ENCODE results near the gene ALG1. TPM values are rescaled to one million over a fixed set of nuclear protein-coding genes. Genes with fewer than 3 reads are reported as not detected.
"Not testable (repeated sequence)": the region's sequence is repeated elsewhere in the genome, so short reads cannot be mapped to it uniquely, and the experiment has no call there.

ALG1 gene
- total RNA-seq, 2 experiments from 2014 or later: 8.6 to 8.9 TPM

DNA sequence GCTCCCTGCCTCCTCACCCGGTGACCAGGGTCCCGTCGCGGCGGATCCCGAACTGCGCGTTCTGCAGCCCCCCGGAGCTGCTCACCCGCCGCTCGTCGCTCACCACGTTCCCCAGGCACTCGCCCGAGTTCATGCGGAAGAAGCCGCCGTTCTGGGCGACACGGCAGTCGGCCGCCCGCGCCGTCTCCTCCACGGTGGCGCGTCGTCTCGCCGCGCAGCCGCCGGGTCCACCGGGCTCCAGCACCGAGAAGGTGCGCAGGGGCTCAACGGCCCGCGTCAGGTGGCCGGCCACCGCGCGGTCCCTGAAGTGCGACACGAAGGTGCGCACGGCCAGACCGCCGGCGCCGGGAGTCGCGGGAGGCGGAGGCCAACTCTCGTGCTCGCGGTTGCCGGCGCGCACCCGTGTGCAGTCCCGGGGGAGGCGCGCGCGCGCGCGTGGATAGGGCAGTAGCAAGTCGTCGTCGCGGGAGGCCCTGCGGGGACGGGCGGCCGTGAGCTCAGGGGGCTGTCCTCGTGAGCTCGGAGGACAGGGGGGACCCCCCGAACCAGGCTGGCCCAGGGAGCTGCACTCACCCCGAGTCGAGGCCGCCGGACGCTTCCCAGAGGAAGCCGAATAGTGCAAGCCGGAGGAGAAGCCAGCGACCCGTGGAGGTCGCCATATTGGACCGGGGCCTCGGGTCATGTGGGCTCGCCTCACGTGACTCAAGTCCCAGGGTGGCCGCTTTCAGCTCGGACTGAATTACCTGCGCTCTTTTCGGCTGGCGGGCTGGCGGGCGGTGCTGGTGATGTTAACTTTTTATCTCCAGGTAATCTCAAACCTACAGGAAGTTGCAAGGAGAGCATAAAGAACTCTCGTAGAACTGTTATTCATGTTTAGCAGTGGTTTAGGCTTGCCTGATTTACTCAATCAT is 38.1 kb upstream of the ALG1 start, which contains the start of gene NAGPA:
Gene NAGPA, minus strand, starts transcription at position 680 of the 911 bp plus-strand sequence. Its CDS starts 21 bp downstream, at position 659.
- Mint-ChIP-seq H3K36me3 (ENCODE audit: low read depth) (no peaks in the 10 kb centered on the region), H3K27me3 (ENCODE audit: low read depth) (no peaks in the 10 kb centered on the region), H3K4me1 (ENCODE audit: low read depth) (peaks cover 16% of the 10 kb centered on the region), H3K4me3 (peak within 1 kb of the TSS; percentile 84), H3K27ac (peak within 1 kb of the TSS; percentile 61), H3K9me3 (no peaks in the 10 kb centered on the region)
- CTCF ChIA-PET: interaction anchor here (0.9 to 1.1 kb wide), 2 partner anchors 25 to 51 kb away, joined by 3 to 4 read pairs; no protein-coding TSS in a partner anchor
- DNase-seq: peak; percentile 92
- intact Hi-C loops (cut with micrococcal nuclease): loop anchor here (1.0 to 5.0 kb wide), 3 partner anchors 39 to 186 kb away; partner anchors contain the start of genes ALG1, GLYR1 and UBN1

DNA sequence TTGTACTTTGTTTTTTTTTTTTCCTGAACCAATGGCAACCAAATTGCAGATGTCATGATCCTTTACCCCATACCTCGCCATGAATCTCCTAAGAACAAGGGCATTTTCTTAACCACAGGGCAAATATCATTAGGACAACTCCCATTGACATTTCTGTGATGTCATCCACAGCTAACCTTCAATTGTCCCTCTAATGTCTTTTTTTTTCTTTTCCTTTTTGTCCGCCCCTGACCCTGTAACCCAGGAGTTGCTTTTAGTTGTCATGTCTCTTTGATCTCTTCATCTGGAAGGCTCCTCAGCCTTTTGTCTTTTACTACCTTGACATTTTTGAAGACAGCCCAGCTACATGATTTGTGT is 37.5 kb upstream of the ALG1 start:
- H3K4me1 Mint-ChIP-seq (ENCODE audit: low read depth): peaks cover 16% of the 10 kb centered on the region
- peak overlapping the region; percentile 84 for H3K4me3 Mint-ChIP-seq
- DNase-seq: no peak
- no peaks in the 10 kb centered on the region for H3K9me3 Mint-ChIP-seq
- H3K27ac Mint-ChIP-seq: peak overlapping the region; percentile 61
- CTCF ChIA-PET: interaction anchor here (0.9 to 1.1 kb wide), 2 partner anchors 24 to 50 kb away, joined by 3 to 4 read pairs; no protein-coding TSS in a partner anchor
- H3K36me3 Mint-ChIP-seq (ENCODE audit: low read depth): no peaks in the 10 kb centered on the region
- intact Hi-C loops (cut with micrococcal nuclease): loop anchor here (5.0 kb wide), 2 partner anchors 38 to 187 kb away; partner anchors contain the start of genes ALG1, GLYR1 and UBN1
- no peaks in the 10 kb centered on the region for H3K27me3 Mint-ChIP-seq (ENCODE audit: low read depth)

DNA sequence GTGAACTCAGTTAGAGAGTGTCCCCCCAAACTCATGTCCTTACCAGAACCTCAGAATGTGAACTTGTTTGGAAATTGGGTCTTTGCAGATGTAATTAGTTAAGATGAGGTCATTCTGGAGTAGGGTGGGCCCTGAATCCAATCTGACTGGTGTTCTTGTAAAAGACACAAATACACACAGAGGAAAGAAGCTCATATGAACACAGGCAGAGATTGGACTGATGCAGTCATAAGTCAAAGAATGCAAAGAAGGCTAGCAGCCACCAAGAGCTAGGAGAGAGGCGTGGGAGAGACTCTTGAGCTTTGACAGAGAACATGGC is 35.8 kb upstream of the ALG1 start:
- DNase-seq: no peak
- Mint-ChIP-seq H3K36me3 (ENCODE audit: low read depth) (no peaks in the 10 kb centered on the region), H3K4me3 (no peak overlapping the region), H3K27me3 (ENCODE audit: low read depth) (no peaks in the 10 kb centered on the region), H3K4me1 (ENCODE audit: low read depth) (peaks cover 16% of the 10 kb centered on the region), H3K27ac (no peak overlapping the region), H3K9me3 (no peaks in the 10 kb centered on the region)
- intact Hi-C loops (cut with micrococcal nuclease): no loop called here
- CTCF ChIA-PET: no interaction called here

DNA sequence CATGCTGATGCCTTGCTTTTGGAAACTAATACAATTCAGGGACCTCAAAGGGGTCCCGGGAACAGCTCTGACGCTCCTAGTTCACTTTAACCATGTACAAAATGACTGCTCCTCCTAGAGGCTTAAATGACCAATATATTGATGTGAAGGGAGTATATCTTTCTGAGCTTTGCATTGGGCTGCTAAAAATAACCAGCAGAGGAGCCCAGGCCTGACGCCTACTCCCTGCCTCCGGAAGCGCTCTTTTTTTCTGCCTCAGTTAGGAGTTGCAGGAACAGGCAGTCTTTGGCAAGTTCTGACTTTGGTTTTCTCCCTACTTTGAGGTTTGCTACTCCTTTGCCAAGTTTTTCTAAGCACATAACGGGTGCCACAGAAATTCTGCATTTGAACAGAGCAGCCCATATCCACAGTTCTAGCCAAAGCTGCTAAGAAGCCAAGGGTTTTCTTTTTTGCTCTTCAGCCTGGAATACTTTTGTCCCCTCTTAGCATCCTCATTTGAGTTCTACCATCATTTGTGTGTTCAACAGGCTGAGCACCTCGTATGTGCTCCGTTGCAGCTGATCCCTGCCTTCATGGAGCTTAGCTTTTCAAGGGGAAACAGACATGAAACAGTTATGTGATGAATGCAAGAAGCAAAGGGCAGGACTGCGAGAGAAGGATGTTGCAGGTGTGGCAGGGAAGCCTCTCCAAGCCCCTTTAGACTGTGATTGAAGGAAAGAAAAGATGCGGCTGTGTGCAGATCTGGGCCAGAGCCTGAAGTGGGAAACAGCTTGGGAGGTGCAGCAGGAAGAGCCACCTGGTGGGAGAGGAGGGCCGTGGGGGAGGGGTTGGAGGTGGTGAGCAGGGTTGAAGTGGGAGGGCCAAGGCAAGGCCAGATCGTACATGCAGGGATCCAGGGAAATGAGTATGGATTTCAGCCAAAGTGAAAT is 35.2 kb upstream of the ALG1 start:
- no peak overlapping the region for H3K4me3 Mint-ChIP-seq
- intact Hi-C loops (cut with micrococcal nuclease): no loop called here
- CTCF ChIA-PET: no interaction called here

DNA sequence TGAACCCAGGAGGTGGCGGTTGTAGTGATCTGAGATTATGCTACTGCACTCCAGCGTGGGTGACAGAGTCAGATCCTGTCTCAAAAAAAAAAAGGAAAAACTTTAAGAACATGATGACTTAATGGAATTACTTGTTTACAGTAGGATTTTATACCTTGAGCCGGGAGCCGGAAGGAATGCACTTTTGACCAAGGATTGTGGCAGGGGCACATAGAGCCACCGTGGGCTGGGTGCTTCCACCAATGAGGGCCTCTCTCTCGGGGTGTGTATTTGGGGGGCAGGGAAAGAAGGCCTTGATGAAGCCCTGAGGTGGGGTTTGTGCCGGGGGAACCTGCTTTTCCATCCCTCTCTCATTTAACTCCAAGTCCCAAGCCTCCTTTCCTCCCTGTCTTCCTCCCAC is 31.2 kb upstream of the ALG1 start:
- intact Hi-C loops (cut with micrococcal nuclease): no loop called here
- Mint-ChIP-seq H3K27ac (no peak overlapping the region), H3K4me1 (ENCODE audit: low read depth) (no peaks in the 10 kb centered on the region)

More for the DNA sequence above, 35.2 kb upstream of the ALG1 start:
- Mint-ChIP-seq H3K27ac (no peak overlapping the region), H3K27me3 (ENCODE audit: low read depth) (no peaks in the 10 kb centered on the region), H3K9me3 (no peaks in the 10 kb centered on the region), H3K4me1 (ENCODE audit: low read depth) (peaks cover 16% of the 10 kb centered on the region), H3K36me3 (ENCODE audit: low read depth) (no peaks in the 10 kb centered on the region)
- no peak for DNase-seq

DNA sequence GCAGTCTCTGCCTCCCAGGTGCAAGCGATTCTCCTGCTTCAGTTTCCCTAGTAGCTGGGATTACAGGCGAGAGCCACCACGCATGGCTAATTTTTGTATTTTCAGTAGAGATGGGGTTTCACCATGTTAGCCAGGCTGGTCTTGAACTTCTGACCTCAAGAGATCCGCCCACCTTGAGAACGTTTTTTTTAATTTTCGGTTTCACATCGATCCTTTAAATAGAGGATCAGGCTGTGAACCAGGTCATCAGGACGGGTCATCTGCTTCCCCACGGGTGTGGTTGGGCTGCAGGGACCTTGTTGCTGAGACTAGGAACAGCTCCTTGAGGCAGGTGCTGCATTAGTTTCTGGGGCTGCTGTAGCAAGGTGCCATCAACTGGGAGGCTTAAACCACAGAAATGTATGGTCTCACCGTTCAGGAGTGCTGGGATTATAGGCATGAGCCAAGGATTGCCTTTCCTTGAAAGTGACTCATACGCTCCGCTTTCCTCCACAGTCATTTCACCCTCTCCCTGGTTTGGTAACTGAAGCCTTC is 30.0 kb upstream of the ALG1 start:
- Mint-ChIP-seq H3K27me3 (ENCODE audit: low read depth) (no peaks in the 10 kb centered on the region), H3K4me3 (no peak overlapping the region), H3K27ac (no peak overlapping the region), H3K9me3 (no peaks in the 10 kb centered on the region), H3K4me1 (ENCODE audit: low read depth) (no peaks in the 10 kb centered on the region), H3K36me3 (ENCODE audit: low read depth) (no peaks in the 10 kb centered on the region)
- intact Hi-C loops (cut with micrococcal nuclease): no loop called here
- CTCF ChIA-PET: interaction anchor here (0.6 kb wide), 1 partner anchor 21 kb away, joined by 3 read pairs; no protein-coding TSS in a partner anchor
- DNase-seq: no peak

More for the DNA sequence above, 31.2 kb upstream of the ALG1 start:
- H3K4me3 Mint-ChIP-seq: no peak overlapping the region
- DNase-seq: no peak
- H3K27me3 Mint-ChIP-seq (ENCODE audit: low read depth): no peaks in the 10 kb centered on the region
- H3K36me3 Mint-ChIP-seq (ENCODE audit: low read depth): no peaks in the 10 kb centered on the region
- H3K9me3 Mint-ChIP-seq: no peaks in the 10 kb centered on the region
- CTCF ChIA-PET: interaction anchor here (0.6 kb wide), 1 partner anchor 22 kb away, joined by 3 read pairs; no protein-coding TSS in a partner anchor

DNA sequence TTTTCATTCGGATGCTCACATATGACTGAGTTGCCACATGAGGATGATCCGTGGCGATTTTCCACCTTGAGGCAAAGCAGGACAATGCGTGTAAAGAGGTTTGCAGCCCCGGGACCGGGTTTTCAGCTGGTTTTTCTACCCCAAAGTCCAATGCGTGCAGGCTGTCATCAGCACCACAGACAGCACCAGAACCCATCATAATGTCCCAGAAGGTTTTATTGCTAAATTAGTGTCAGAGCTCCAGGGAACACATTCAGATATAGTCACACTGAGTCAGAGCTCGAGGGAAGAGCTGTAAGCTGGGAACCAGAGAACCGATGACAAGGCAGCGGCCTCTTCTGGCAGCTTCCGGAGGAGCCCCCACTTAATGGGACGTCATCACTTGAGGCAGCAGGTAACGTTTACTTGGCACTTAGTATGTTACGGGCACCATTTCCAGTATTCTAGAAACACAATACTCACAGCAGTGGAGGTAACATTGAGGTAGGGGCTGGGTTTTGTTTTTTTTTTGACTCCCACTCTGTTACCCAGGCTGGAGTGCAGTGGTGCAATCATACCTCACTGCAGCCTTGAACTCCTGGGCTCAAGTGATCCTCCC is 29.0 kb upstream of the ALG1 start:
- no peak for DNase-seq
- no peak overlapping the region for H3K4me3 Mint-ChIP-seq
- CTCF ChIA-PET: no interaction called here
- H3K4me1 Mint-ChIP-seq (ENCODE audit: low read depth): no peaks in the 10 kb centered on the region
- intact Hi-C loops (cut with micrococcal nuclease): no loop called here
- no peaks in the 10 kb centered on the region for H3K9me3 Mint-ChIP-seq
- H3K27ac Mint-ChIP-seq: no peak overlapping the region
- H3K27me3 Mint-ChIP-seq (ENCODE audit: low read depth): no peaks in the 10 kb centered on the region
- no peaks in the 10 kb centered on the region for H3K36me3 Mint-ChIP-seq (ENCODE audit: low read depth)

DNA sequence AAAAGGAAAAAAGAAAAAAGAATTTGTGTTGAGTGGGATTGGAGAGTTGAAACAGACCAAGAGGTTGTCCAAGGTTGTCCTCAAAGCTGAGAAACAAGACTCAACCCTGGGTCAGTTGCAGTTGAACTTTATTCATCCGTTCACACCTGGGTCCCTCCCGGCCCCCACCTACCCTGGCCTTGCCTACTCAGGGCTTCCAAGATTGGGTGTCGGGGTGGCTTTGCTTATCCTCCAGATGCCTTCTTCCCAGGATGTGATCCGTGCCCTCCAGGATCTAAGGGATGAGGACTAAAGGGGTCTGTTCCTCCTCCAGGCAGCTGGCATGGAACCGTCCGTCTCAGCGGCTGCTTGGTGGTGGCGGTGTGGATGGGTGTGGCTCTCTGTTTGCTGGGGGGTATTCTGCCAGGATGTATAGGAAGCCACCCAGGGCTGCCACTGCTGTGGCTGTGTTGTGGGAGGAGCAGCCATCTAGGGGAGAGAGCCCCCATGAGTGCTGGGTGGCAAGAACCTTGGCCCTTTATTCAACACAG is 27.6 kb upstream of the ALG1 start:
- CTCF ChIA-PET: no interaction called here

DNA sequence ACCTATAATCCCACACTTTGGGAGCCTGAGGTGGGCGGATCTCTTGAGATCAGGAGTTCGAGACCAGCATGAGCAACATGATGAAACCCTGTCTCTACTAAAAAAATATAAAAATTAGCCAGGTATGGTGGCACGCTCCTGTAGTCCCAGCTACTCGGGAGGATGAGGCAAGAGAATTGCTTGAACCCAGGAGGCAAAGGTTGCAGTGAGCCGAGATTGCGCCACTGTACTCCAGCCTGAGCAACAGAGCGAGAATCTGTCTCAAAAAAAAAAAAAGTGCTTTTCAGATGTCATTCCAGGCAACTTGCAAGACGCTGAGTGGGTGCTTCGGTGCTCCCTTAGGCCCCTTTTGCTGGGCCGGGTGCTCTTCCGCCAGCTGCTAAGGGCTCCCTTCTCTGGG is 27.1 kb upstream of the ALG1 start:
- H3K27me3 Mint-ChIP-seq (ENCODE audit: low read depth); H3K4me1 Mint-ChIP-seq (ENCODE audit: low read depth); H3K27ac Mint-ChIP-seq; H3K9me3 Mint-ChIP-seq; DNase-seq; CTCF ChIA-PET; H3K4me3 Mint-ChIP-seq; H3K36me3 Mint-ChIP-seq (ENCODE audit: low read depth); intact Hi-C loops (cut with micrococcal nuclease): not testable (repeated sequence)

More for the DNA sequence above, 27.6 kb upstream of the ALG1 start:
- Mint-ChIP-seq H3K36me3 (ENCODE audit: low read depth) (no peaks in the 10 kb centered on the region), H3K27me3 (ENCODE audit: low read depth) (no peaks in the 10 kb centered on the region), H3K27ac (no peak overlapping the region), H3K9me3 (no peaks in the 10 kb centered on the region), H3K4me1 (ENCODE audit: low read depth) (no peaks in the 10 kb centered on the region), H3K4me3 (no peak overlapping the region)
- no peak for DNase-seq
- intact Hi-C loops (cut with micrococcal nuclease): no loop called here

DNA sequence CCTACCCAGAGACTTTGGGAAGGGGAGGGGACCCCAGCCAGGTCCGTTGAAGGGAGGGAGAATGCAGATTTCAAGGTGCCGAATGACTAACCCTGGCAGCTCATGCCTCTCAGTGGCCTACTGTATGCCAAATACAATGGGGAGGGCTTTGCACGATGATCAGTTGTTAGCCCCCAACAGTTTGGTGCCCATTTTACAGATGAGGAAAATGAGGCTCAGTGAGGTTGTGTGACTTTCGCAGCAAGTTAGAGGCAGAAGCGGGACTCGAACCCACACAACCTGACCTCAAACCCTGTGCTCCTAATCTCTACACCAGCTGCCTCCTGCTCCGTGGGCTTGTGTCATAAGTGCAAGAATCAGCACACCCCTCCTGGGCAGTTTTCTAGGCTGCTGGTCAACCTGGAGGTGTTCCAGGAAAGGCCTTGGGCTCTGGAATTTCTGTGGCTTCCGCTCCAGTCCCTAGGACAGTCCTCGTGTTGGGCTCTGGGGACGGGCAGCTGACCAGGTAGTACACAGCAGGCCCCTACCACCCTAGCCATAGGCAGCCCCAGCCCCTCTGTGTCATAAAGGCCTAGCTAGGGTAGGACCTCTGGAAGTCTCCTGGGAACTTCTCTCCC is 26.0 kb upstream of the ALG1 start:
- Mint-ChIP-seq H3K4me1 (ENCODE audit: low read depth) (no peaks in the 10 kb centered on the region), H3K36me3 (ENCODE audit: low read depth) (no peaks in the 10 kb centered on the region), H3K27me3 (ENCODE audit: low read depth) (no peaks in the 10 kb centered on the region), H3K9me3 (peaks cover 10% of the 10 kb centered on the region), H3K4me3 (no peak overlapping the region), H3K27ac (no peak overlapping the region)
- CTCF ChIA-PET: no interaction called here
- intact Hi-C loops (cut with micrococcal nuclease): no loop called here
- DNase-seq: no peak

DNA sequence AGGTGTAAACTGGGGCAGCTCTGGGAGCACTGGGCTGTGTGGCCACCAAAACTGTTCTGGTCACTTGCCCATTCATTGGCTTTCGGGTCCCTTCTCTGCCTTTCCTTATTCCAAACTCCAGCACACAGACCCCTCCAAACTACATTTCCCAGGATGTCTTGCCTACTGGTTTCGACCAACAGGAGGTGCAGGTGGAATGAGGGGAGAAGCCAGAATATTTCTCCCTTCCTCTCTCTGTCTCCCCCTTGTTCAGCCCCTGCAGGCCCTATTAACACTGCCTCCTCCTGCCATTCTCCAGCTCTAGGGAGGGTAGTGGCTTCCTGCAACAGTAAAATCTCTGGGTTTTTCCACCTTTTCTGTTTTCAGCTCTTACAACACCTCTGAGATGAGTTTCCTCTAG is 24.7 kb upstream of the ALG1 start:
- Mint-ChIP-seq H3K9me3 (peaks cover 10% of the 10 kb centered on the region), H3K4me1 (ENCODE audit: low read depth) (no peaks in the 10 kb centered on the region), H3K27me3 (ENCODE audit: low read depth) (no peaks in the 10 kb centered on the region), H3K27ac (no peak overlapping the region), H3K4me3 (no peak overlapping the region), H3K36me3 (ENCODE audit: low read depth) (no peaks in the 10 kb centered on the region)
- CTCF ChIA-PET: no interaction called here
- DNase-seq: no peak
- intact Hi-C loops (cut with micrococcal nuclease): no loop called here

All from activated naive CD4-positive, alpha-beta T cell treated with anti-CD3 and anti-CD28 coated beads for 36 hours (primary cell).